IPS DF 6.9 (cell line): ENCODE data around the gene OLFML2B.
A peak's percentile ranks its signal among the peaks of the same experiment; 100 is the strongest.
"Not testable (repeated sequence)": the region's sequence is repeated elsewhere in the genome, so short reads cannot be mapped to it uniquely, and the experiment has no call there.

ENCODE experiments used
- DNase-seq: peaks from one replicate; pipeline ENCODE4 v3.0.0-alpha.2; 2013; ENCODE audit warnings: low read depth, low spot score
- H3K27ac ChIP-seq: one replicate; pipeline ENCODE4 v1.5.1; 2013; ENCODE audit warnings: low read length, control low read depth
- H3K27me3 ChIP-seq: 2 replicates; pipeline ENCODE4 v1.6.1; 2013; ENCODE audit warnings: mild to moderate bottlenecking, low read length; ENCODE audit not compliant: control insufficient read depth, insufficient read depth
- H3K36me3 ChIP-seq: 2 replicates; pipeline ENCODE4 v1.6.1; 2013; ENCODE audit warnings: low read length; ENCODE audit not compliant: control insufficient read depth, insufficient read depth
- H3K4me1 ChIP-seq: 2 replicates; pipeline ENCODE4 v1.6.1; 2013; ENCODE audit warnings: low read length; ENCODE audit not compliant: control insufficient read depth, insufficient read depth
- H3K4me3 ChIP-seq: 2 replicates; pipeline ENCODE4 v1.5.1; 2013; ENCODE audit warnings: mild to moderate bottlenecking, low read length
- H3K9me3 ChIP-seq: 2 replicates; pipeline ENCODE4 v1.6.1; 2013; ENCODE audit warnings: low read length, inconsistent platforms; ENCODE audit not compliant: control insufficient read depth, insufficient read depth
- WGBS: extraction: QIAGEN DNeasy Blood & Tissue Kit; methylation state at CpG from one replicate; pipeline ENCODE4 v1.1.7; 2013; ENCODE audit warnings: mixed read lengths, missing lambda C conversion rate; ENCODE audit not compliant: insufficient read length, insufficient coverage; 5-methylcytosine and 5-hydroxymethylcytosine counted together

Gene OLFML2B

DNA sequence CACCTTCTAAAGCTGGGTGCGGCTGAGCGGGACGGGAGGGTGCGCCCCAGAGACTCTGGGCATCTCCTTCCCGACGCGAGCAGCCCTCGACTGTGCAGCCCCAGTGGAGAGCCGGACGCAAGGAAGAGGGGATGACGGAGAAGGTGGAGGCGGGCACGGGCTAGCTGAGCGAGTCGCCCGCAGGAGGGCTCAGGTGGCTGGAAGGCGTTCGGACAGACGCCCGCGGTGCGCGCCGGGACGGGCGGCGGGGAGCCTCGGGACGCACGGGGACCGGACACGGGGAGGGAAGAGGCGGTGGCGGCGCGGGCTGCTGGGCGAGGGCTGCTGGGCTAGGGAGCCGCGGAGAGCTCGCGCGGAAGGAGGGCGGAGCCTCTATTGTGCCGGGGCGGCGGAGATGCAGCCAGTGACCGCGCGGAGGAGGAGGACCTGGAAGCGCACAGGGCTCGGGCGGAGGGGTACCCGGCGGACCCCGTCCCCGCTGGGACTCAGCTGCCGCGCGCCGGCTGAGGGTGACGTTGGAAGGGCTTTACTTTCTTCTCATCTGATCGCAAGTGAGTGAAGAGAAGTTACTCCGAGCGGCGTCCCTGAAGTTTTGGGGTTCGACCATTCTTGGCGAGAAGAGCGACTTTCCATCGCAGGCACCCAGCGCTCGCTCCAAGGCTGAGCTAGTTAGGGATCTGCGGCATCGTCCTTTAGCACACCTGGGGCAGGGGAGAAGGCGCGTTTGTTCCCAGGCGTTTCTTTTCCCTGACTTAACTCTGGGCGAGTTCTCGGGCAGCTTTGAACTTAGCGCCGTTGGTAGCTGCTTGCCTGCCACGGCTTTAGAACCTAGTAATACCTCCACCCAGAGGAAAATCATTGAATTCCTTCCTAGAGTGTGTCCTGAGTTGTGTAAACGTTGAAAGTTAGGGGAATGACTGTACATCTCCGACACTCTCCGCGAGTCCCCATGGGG, at the start of gene OLFML2B:
Gene OLFML2B (minus strand): TSS at position 323 of the 955 bp plus-strand sequence. CDS start 439 bp downstream, outside the sequence.
- Histone ChIP-seq H3K36me3 (no peaks in the 10 kb centered on the region; the same call in 1 of the 2 replicates), H3K4me3 (peak within 1 kb of the TSS; percentile 54), H3K4me1 (peaks cover 2% of the 10 kb centered on the region; the same call in 1 of the 2 replicates), H3K27me3 (peaks cover 15% of the 10 kb centered on the region; the same call in 1 of the 2 replicates), H3K9me3 (no peaks in the 10 kb centered on the region), H3K27ac (no peak within 1 kb of the TSS)
- no CpG with 5 or more reads among the region's 85 CpGs for whole genome bisulfite sequencing
- DNase-seq = peak; percentile 35

DNA sequence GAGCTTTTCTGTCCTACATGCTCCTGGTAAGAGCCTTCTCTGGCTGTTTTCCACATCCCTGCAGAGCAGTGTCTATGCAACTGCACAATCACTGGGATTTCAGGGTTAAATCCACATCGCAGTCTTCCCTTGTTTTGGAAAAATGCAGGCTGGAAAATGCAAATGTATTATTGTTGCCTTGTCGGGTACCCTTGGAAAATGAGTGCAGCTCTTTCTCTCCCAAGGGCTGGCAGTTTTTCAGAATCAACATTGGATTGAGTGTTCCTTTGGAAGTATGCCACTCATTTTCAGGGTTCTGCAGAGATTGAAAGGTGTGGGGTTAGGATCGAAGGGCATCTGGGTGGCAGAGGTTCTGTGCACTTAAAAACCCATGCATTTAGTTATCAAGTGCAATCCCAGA, 49.1 kb upstream of the OLFML2B start:
- Histone ChIP-seq H3K4me3 (no peak overlapping the region), H3K4me1 (peaks cover 6% of the 10 kb centered on the region; the same call in 1 of the 2 replicates), H3K9me3 (no peaks in the 10 kb centered on the region), H3K27me3 (no peaks in the 10 kb centered on the region), H3K27ac (no peak overlapping the region), H3K36me3 (no peaks in the 10 kb centered on the region; the same call in 1 of the 2 replicates)
- DNase-seq = no peak
- no CpG with 5 or more reads among the region's 3 CpGs for WGBS

GRCh38 chr1:162070825-162071224, 47.2 kb upstream of the OLFML2B start:
- DNase-seq = no peak
- Histone ChIP-seq H3K4me3 (peak overlapping the region; percentile 88; the same call in 1 of the 2 replicates), H3K36me3 (no peaks in the 10 kb centered on the region; the same call in 1 of the 2 replicates), H3K4me1 (peaks cover 6% of the 10 kb centered on the region; the same call in 1 of the 2 replicates), H3K9me3 (no peaks in the 10 kb centered on the region), H3K27me3 (no peaks in the 10 kb centered on the region), H3K27ac (no peak overlapping the region)
- WGBS = no CpG with 5 or more reads among the region's 7 CpGs

DNA sequence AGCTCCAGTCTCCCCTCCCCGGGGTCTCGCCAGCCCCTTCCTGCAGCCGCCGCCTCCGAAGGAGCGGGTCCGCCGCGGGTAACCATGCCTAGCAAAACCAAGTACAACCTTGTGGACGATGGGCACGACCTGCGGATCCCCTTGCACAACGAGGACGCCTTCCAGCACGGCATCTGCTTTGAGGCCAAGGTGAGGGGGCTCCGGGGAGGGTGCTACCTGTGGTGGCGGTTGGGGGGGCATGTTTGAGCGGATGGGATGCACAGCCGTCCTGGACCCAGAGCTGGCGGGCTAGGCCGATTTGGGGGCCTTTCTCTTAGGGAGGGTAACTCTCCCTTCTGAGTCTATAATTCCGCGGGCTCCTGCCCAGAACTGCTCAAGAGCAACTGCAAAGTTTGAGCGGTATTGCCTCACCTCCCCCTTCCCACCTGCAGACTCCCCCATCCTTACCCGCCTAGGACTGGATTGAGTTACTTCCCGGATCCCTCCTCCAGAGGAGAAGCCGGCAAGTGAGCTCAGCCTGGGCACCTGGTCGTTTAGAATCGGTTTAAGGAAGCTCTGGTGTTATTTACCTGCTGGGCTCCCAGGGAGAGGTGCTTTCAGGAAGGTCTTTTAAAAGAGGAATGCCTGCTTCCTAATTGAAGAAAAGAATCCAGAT, 46.6 kb upstream of the OLFML2B start:
- peak overlapping the region; percentile 88 for H3K4me3 ChIP-seq
- no peak overlapping the region for H3K27ac ChIP-seq
- peaks cover 6% of the 10 kb centered on the region; the same call in 1 of the 2 replicates for H3K4me1 ChIP-seq
- no peak for DNase-seq
- WGBS = no CpG with 5 or more reads among the region's 29 CpGs
- no peaks in the 10 kb centered on the region; the same call in 1 of the 2 replicates for H3K36me3 ChIP-seq
- no peaks in the 10 kb centered on the region for H3K27me3 ChIP-seq
- no peaks in the 10 kb centered on the region for H3K9me3 ChIP-seq

GRCh38 chr1:162069334-162070093, 45.8 kb upstream of the OLFML2B start, which contains the start of gene NOS1AP:
Gene NOS1AP, plus strand, starts transcription at chr1:162069691. Its CDS starts 487 bp downstream, at chr1:162070178.
- Histone ChIP-seq H3K36me3 (no peaks in the 10 kb centered on the region; the same call in 1 of the 2 replicates), H3K9me3 (no peaks in the 10 kb centered on the region), H3K4me1 (peaks cover 8% of the 10 kb centered on the region; the same call in 1 of the 2 replicates), H3K4me3 (peak within 1 kb of the TSS; percentile 88), H3K27ac (no peak within 1 kb of the TSS), H3K27me3 (no peaks in the 10 kb centered on the region)
- WGBS = no CpG with 5 or more reads among the region's 95 CpGs
- no peak for DNase-seq

DNA sequence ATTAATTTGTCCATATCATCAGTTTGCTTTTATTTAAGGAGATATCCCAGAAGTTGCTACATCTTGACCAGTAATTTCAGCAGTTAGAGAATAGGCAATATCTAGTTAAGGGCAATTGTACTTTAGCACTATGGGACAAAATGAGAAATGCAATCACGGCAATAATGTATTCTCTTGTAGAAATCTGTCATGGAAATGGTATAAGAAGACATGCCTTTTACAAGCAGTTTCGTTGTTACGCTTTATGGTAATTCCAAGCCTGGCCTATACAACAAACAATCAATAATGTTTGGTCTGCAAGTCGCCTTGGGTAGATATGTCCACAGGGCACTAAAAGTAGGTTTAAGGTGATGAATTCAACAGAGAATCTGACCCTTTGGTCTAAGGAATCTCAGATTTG, 44.6 kb upstream of the OLFML2B start:
- H3K27ac ChIP-seq = no peak overlapping the region

GRCh38 chr1:162067466-162067865, 43.8 kb upstream of the OLFML2B start:
- Histone ChIP-seq H3K9me3 (no peaks in the 10 kb centered on the region), H3K27ac (no peak overlapping the region), H3K4me1 (peaks cover 6% of the 10 kb centered on the region; the same call in 1 of the 2 replicates), H3K36me3 (no peaks in the 10 kb centered on the region; the same call in 1 of the 2 replicates), H3K4me3 (no peak overlapping the region), H3K27me3 (no peaks in the 10 kb centered on the region)
- no peak for DNase-seq
- WGBS = no CpG with 5 or more reads among the region's 1 CpG

More for the DNA sequence above, 44.6 kb upstream of the OLFML2B start:
- no CpG with 5 or more reads among the region's 4 CpGs for WGBS
- no peaks in the 10 kb centered on the region; the same call in 1 of the 2 replicates for H3K36me3 ChIP-seq
- no peaks in the 10 kb centered on the region for H3K27me3 ChIP-seq
- H3K4me3 ChIP-seq = no peak overlapping the region
- no peak for DNase-seq
- H3K4me1 ChIP-seq = peaks cover 8% of the 10 kb centered on the region; the same call in 1 of the 2 replicates
- no peaks in the 10 kb centered on the region for H3K9me3 ChIP-seq

GRCh38 chr1:162066836-162067235, 43.2 kb upstream of the OLFML2B start:
- H3K27me3 ChIP-seq, H3K9me3 ChIP-seq, DNase-seq, H3K4me1 ChIP-seq, H3K4me3 ChIP-seq, H3K36me3 ChIP-seq, H3K27ac ChIP-seq: not testable (repeated sequence)
- no CpG with 5 or more reads among the region's 4 CpGs for WGBS

- no peaks in the 10 kb centered on the region; the same call in 1 of the 2 replicates for H3K36me3 ChIP-seq
- no peak overlapping the region for H3K27ac ChIP-seq
- no peak overlapping the region; the same call in 1 of the 2 replicates for H3K4me3 ChIP-seq
- H3K9me3 ChIP-seq = no peaks in the 10 kb centered on the region
- peaks cover 1% of the 10 kb centered on the region; the same call in 1 of the 2 replicates for H3K4me1 ChIP-seq
- no CpG with 5 or more reads among the region's 2 CpGs for WGBS
- H3K27me3 ChIP-seq = no peaks in the 10 kb centered on the region
- DNase-seq = no peak
Observed at GRCh38 chr1:162065016-162065415, 41.3 kb upstream of the OLFML2B start.
